NCI-H226 (cell line): ENCODE data around the gene NMNAT1.
"Not testable (repeated sequence)": the region's sequence is repeated elsewhere in the genome, so short reads cannot be mapped to it uniquely, and the experiment has no call there.

Source experiments
- DNase-seq: peaks from one replicate; pipeline ENCODE4 v3.0.0-alpha.2; 2015

NMNAT1 gene

DNA sequence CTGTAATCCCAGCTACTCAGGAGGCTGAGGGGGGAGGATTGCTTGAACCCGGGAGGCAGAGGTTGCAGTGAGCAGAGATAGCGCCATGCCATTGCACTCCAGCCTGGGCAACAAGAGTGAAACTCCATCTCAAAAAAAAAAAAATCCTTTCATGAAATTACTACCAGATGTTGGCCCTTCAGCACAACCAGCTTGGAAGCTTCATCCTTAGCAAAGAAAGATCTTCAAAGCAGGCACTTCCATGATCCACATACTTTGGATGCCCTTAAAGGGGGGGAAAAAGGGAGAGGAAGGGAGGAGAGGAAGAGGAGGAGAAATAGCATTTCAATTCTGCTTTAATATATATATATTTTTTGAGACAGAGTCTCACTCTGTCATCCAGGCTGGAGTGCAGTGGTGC, 77.4 kb downstream of the NMNAT1 start:
- not testable (repeated sequence) for DNase-seq

DNA sequence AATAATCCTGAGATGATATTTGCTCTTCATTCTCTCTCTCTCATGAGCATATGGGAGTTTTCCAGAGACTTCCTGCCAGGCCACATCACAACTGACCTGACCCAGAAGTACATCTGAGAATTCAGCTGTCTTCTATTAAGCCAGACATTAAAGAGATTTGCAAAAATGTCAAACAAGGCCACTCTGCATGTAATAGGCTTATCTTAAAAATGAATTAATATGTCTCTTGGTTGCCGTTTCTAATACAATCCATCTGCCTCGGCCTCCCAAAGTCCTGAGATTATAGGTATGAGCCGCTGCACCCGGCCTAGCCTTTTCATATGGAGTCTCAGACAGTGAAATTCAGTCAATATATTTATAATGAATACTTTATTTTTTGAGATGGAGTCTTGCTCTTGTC, 78.7 kb downstream of the NMNAT1 start:
- not testable (repeated sequence) for DNase-seq

DNA sequence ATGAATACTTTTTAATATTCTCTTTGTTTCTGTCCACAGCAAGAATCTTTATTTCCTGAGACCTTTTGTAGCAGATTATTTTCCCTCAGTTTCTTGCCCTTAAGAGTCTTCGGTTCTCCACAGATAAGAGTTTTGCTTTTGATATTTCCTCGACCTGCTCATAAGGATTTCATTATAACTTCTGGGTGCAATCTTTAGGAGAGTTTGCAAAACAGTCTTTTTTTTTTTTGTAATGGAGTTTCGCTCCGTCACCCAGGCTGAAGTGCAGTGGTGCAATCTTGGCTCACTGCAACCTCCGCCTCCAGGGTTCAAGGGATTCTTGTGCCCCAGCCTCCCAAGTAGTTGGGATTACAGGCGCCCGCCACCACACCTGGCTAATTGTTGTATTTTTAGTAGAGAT, 79.4 kb downstream of the NMNAT1 start:
- DNase-seq: no peak

DNA sequence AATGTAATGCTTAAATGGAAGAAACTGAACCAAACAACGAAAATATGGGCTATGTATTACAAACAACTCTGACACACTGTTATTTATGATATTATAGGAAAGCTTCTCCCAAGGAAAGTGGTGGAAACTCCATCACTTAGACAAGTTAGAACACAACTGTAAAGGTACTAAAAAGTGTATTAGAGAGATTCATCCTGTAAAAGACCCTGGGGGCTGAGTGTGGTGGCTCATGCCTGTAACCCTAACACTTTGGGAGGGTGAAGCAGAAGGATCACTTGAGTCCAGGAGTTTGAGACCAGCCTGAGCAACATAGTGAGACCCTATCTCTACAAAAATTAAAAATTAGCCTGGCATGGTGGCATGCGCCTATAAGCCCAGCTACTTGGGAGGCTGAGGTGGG, 82.1 kb downstream of the NMNAT1 start:
- DNase-seq: no peak

DNA sequence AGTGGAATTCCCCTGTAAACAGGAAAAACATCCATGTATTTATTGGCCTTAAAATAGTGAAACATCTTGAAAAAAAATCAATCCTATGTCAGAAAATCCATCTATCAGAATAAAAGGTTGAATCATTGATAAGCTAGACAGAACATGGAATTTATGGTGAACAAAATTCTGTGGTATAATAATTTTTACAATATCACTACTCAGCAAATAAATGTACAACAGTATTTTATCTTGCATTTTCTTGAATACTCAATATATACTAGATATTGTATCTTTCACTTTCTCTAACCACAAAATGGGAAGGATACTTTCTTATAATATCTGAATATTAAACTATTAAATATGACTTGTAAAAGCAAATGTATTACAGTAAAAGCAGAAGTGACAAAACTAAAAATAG, 83.8 kb downstream of the NMNAT1 start:
- no peak for DNase-seq

DNA sequence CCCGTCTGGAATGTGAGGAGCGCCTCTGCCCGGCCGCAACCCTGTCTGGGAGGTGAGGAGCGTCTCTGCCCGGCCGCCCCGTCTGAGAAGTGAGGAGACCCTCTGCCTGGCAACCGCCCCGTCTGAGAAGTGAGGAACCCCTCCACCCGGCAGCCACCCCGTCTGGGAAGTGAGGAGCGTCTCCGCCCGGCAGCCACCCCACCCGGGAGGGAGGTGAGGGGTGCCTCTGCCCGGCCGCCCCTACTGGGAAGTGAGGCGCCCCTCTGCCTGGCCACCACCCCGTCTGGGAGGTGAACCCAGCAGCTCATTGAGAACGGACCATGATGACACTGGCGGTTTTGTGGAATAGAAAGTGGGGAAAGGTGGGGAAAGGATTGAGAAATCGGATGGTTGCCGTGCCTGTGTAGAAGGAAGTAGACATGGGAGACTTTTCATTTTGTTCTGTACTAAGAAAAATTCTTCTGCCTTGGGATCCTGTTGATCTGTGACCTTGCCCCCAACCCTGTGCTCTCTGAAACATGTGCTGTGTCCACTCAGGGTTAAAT, 85.8 kb downstream of the NMNAT1 start:
- not testable (repeated sequence) for DNase-seq

DNA sequence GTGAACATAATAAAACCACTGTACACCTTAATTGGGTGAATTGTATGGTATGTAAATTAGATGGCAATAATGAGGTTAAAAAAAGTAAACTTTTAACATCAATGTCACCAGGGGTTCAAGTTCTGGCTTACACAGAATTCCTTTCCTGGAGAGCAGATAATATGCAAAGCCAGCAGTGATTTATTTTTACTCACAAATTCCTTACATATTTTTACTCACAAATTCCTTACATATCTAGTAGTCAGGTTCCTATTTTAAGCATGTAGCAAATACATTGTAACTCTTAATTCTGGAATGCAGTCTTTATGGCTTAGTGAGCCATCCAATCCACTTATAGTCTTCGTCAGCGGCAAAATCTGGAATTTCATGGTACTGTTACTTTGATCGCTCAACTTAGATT, 88.2 kb downstream of the NMNAT1 start:
- DNase-seq: peak; percentile 74

DNA sequence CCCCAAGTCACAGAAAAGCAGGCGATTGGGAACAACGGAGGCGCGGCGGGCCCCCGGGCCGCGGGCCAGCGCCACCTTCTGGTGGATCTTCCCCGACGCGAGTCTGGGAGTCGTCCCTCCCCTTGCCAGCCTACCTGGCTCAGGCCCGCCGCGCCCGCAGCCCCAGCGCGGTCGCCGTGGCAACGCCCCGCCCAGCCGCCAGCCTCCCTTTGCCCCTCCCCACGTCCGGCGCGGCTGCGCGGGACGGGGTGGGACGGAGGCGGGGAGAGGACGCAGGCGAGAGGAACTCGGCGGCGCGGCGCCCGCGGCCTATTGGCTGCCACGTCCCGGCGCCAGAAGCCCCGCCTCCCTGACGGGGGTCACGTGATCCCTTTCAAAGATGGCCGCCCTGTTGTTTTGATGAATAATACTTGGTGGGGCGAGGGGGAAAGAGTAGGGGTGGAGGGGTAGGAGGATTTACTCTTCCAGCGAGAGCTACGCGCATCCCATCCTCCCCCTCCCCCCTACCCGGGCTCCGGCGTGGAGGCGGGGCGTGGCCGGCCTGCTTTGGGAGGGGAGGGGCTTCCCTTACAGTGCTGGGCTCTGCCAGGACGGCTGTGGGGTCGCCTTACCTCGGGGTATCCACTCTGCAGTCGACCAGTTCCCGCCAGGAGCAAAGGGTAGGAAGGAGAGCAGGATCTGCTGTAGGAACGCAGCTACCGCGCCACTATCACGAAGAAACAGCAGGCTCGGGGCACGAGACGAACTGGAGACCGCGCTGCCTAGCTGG, 89.5 kb downstream of the NMNAT1 start, which contains the start of gene UBE4B:
Gene UBE4B (plus strand): TSS at position 369 of the 769 bp plus-strand sequence. CDS start 713 bp downstream, outside the sequence.
- peak; percentile 96 for DNase-seq

DNA sequence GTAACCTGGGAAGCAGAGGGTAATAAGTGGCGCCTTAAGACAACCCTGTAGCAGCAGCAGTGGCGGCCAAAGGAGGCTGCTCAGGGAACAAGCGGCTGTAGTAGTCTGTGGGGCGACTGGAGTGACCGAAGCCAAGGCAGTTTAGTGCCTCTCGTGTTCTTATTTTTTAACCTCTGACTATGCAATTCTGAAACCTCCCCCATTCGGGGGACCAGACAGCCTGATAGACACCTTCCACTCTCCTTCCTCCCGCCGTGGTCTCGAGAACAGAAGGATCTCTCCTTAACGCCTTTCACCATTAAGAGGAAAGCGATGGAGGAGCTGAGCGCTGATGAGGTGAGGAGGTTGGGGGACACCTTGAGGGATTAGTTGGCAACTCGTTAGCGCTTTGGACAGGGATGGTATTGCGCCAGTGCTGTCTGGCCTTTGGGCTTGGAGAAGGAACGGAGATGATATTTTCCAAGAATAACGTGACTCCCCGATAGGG, 90.1 kb downstream of the NMNAT1 start:
- DNase-seq: peak; percentile 43
